K562 (cell line): ENCODE data around the gene DUSP28. TPM values are rescaled to one million over a fixed set of nuclear protein-coding genes. Genes with fewer than 3 reads are reported as not detected.
A peak's percentile ranks its signal among the peaks of the same experiment; 100 is the strongest.

Experiments used
- ATF7 ChIP-seq: fragments of 450-650 bp; IDR thresholded peaks from 2 replicates; pipeline ENCODE4 v1.7.1; 2014; ENCODE audit warnings: mild to moderate bottlenecking, moderate library complexity
- CBX1 ChIP-seq: sonication (generic); IDR thresholded peaks from 2 replicates; pipeline ENCODE4 v1.6.1; 2016; ENCODE audit warnings: antibody characterized with exemption, low read depth, mild to moderate bottlenecking
- CBX2 ChIP-seq: fragments of 200-600 bp; sonication (generic); IDR thresholded peaks from one replicate; pipeline ENCODE4 v1.6.1; 2012; ENCODE audit warnings: mild to moderate bottlenecking, low read length, inconsistent platforms; ENCODE audit not compliant: insufficient read depth, poor library complexity, severe bottlenecking
- CC2D1A ChIP-seq: fragments of 450-650 bp; IDR thresholded peaks from 2 replicates; pipeline ENCODE4 v1.6.1; 2017; ENCODE audit warnings: mild to moderate bottlenecking
- CCNT2 ChIP-seq: IDR thresholded peaks from 2 replicates; pipeline ENCODE4 v1.6.1; 2011; ENCODE audit warnings: borderline replicate concordance, low read depth, mild to moderate bottlenecking, moderate library complexity, mixed read lengths, low read length; ENCODE audit not compliant: insufficient read length; ENCODE audit errors: extremely low read depth
- CTCF ChIP-seq, 3 experiments: IDR thresholded peaks in 2 of 3; conservative IDR thresholded peaks in 1 of 3; 2 replicates each; pipeline ENCODE4 v1.5.1; 2011 to 2012; ENCODE audit warnings: low read length in 3 of 3, mild to moderate bottlenecking in 3 of 3, control low read depth in 2 of 3, improper control_type of control experiment in 1 of 3, inconsistent platforms in 1 of 3, low read depth in 1 of 3, mixed read lengths in 1 of 3, moderate library complexity in 1 of 3; ENCODE audit not compliant: insufficient read depth in 2 of 3
- DEAF1 ChIP-seq: fragments of 450-650 bp; formaldehyde crosslinking; IDR thresholded peaks from 2 replicates; pipeline ENCODE4 v1.4.0; 2020; ENCODE audit warnings: mild to moderate bottlenecking, moderate library complexity
- FOSL1 ChIP-seq: fragments of 200-800 bp; sonication (Bioruptor generic); conservative IDR thresholded peaks from 2 replicates; pipeline ENCODE4 v1.6.1; 2016; ENCODE audit warnings: missing genetic modification characterization, missing compliant biosample characterization
- FOXK1 ChIP-seq: sonication (generic); formaldehyde crosslinking; IDR thresholded peaks from 2 replicates; pipeline ENCODE4 v1.8.0; 2022; ENCODE audit warnings: missing genetic modification reagents, mild to moderate bottlenecking, borderline replicate concordance
- GTF2A2 ChIP-seq: IDR thresholded peaks from 2 replicates; pipeline ENCODE4 v1.6.1; 2016; ENCODE audit warnings: mild to moderate bottlenecking, missing genetic modification characterization, missing compliant biosample characterization
- HDAC8 ChIP-seq: fragments of 450-650 bp; IDR thresholded peaks from 2 replicates; pipeline ENCODE4 v1.6.1; 2016; ENCODE audit warnings: mild to moderate bottlenecking, missing genetic modification characterization, moderate library complexity, missing compliant biosample characterization
- HES1 ChIP-seq: fragments of 450-650 bp; IDR thresholded peaks from 2 replicates; pipeline ENCODE4 v1.6.1; 2016; ENCODE audit warnings: low read depth, mild to moderate bottlenecking, moderate library complexity
- RBM14 ChIP-seq: fragments of 200-400 bp; formaldehyde crosslinking; IDR thresholded peaks from 2 replicates; pipeline ENCODE4 v1.6.1; 2018; ENCODE audit warnings: low read depth, mild to moderate bottlenecking, low read length, moderate library complexity, borderline replicate concordance; ENCODE audit not compliant: insufficient read depth
- TEAD1 ChIP-seq, 2 experiments: fragments of 450-650 bp in 1 of 2; sonication (generic) in 1 of 2; formaldehyde crosslinking; IDR thresholded peaks; 2 replicates each; pipeline versions ENCODE4 v1.4.0 to v1.8.0; 2020 to 2022; ENCODE audit warnings: mild to moderate bottlenecking in 2 of 2, missing genetic modification reagents in 1 of 2
- ZBTB33 ChIP-seq: sonication (generic); formaldehyde crosslinking; IDR thresholded peaks from 2 replicates; pipeline ENCODE4 v1.8.1; 2023; ENCODE audit warnings: mild to moderate bottlenecking, missing genetic modification reagents
- ZNF282 ChIP-seq: sonication (generic); formaldehyde crosslinking; IDR thresholded peaks from 2 replicates; pipeline ENCODE4 v1.8.1; 2023; ENCODE audit warnings: missing genetic modification reagents
- ZNF583 ChIP-seq: fragments of 250-450 bp; sonication (Bioruptor Pico); IDR thresholded peaks from 2 replicates; pipeline ENCODE4 v1.4.0; 2020
- ZNF778 ChIP-seq: fragments of 450-650 bp; formaldehyde crosslinking; IDR thresholded peaks from 2 replicates; pipeline ENCODE4 v1.4.0; 2020; ENCODE audit warnings: mild to moderate bottlenecking, moderate library complexity
- polyA plus RNA-seq, 8 experiments: library from polyadenylated mRNA; depleted of rRNA in 4 of 8; stranded (reverse) in 5 of 8; unstranded in 3 of 8; fragments of >200 nt; fragmentation: Nextera tagmentation in 2 of 8; fragmentation: Illumina TruSeq in 1 of 8; extraction: Ambion mirVana in 2 of 8; extraction: Trizol in 1 of 8; gene quantifications; 2 replicates each; pipeline versions ENCODE4 v1.2.1 to v1.2.3, GENCODE V29; 2011 to 2014; ENCODE audit warnings: inconsistent platforms in 1 of 8, missing spikeins in 1 of 8
- total RNA-seq, 7 experiments: library from RNA; depleted of rRNA in 6 of 7; stranded (reverse); fragments of >200 nt in 6 of 7; fragmentation: Illumina TruSeq in 2 of 7; extraction: Trizol in 2 of 7; gene quantifications; 2 replicates each; pipeline versions ENCODE4 v1.2.1 to v1.2.3, GENCODE V29; 2011 to 2021; ENCODE audit warnings: low replicate concordance in 1 of 7

Gene DUSP28
- total and polyA plus RNA-seq, 9 of the 15 experiments (the other 6 are each of a cell fraction or from before 2014, with no cell fraction given): 2.8 to 8.1 (median 4.2) TPM

- no peak for TF ChIP-seq HES1
- peak; percentile 48; the same call in 1 of the 2 replicates for TF ChIP-seq FOSL1 (tag)
- TF ChIP-seq ZNF778 (CRISPR knock-in tag): no peak
- TF ChIP-seq TEAD1 (CRISPR knock-in tag; IDR thresholded peaks at IDR 0.05): peak in 1 of 2 experiments; percentile 74; a peak in 1 of 4 replicates
- TF ChIP-seq FOXK1 (CRISPR knock-in tag): 0 out of 2 replicates have a peak, but pooled peaks have one; percentile 34
- peak; percentile 60; the same call in 1 of the 2 replicates for TF ChIP-seq ZNF583
- TF ChIP-seq CBX2: no peak
- TF ChIP-seq HDAC8: peak; percentile 80
- peak; percentile 6; the same call in 1 of the 2 replicates for TF ChIP-seq ZBTB33 (CRISPR knock-in tag)
- TF ChIP-seq CC2D1A: no peak
- TF ChIP-seq CCNT2: peak; percentile 58
- TF ChIP-seq DEAF1 (CRISPR knock-in tag): no peak
- TF ChIP-seq RBM14: 0 out of 2 replicates have a peak, but pooled peaks have one; percentile 35
- 0 out of 2 replicates have a peak, but pooled peaks have one; percentile 76 for TF ChIP-seq CBX1
- no peak for TF ChIP-seq ZNF282
- peak; percentile 59; the same call in 1 of the 2 replicates for TF ChIP-seq ATF7
- TF ChIP-seq GTF2A2 (tag): no peak
- peak in 2 of 3 experiments; percentile 14 to 16; a peak in 3 of 6 replicates for TF ChIP-seq CTCF (IDR thresholded peaks at IDR 0.05 in 2 of 3, conservative IDR thresholded peaks at IDR 0.05 in 1 of 3; ENCODE audit: insufficient read depth in 2 of 3, low read depth in 1 of 3, low read length in 3 of 3)
These were observed 545 bp downstream of the DUSP28 start (continued) for GRCh38 chr2:240560480-240561324.
